Body of pancreas (tissue), 4 donors: ENCODE results near the gene NOP14.
"Not testable (repeated sequence)": the region's sequence is repeated elsewhere in the genome, so short reads cannot be mapped to it uniquely, and the experiment has no call there.

Experiments used
- POLR2A ChIP-seq, 3 donors: fragments of 450-650 bp; IDR thresholded peaks; one replicate each; pipeline ENCODE4 v1.6.1; 2016; ENCODE audit warnings: antibody characterized with exemption in 3 of 3, mild to moderate bottlenecking in 2 of 3
- TF ChIP-seq, protein P1 (sequence below), 7 experiments: fragments of 450-650 bp in 4 of 7; fragments of 200-600 bp in 3 of 7; sonication (generic) in 3 of 7; IDR thresholded peaks; one replicate each; pipeline ENCODE4 v1.5.1; 2016 to 2019; ENCODE audit warnings: antibody characterized with exemption in 7 of 7

DNA sequence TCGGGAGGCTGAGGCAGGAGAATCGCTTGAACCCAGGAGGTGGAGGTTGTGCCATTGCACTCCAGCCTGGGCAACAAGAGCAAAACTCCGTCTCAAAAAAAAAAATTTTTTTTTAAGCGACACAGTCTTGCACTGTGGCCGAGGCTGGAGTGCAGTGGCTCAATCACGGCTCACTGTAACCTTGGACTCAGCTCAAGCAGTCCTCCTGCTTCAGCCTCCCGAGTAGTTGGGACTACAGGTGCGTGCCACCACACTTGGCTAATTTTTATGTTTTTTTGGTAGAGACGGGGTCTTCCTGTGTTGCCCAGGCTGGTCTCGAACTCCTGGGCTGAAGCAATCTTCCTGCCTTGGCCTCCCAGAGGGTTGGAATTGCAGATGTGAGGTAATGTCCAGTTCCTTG lies 24.8 kb downstream of the NOP14 start:
- TF ChIP-seq, protein P1, sequence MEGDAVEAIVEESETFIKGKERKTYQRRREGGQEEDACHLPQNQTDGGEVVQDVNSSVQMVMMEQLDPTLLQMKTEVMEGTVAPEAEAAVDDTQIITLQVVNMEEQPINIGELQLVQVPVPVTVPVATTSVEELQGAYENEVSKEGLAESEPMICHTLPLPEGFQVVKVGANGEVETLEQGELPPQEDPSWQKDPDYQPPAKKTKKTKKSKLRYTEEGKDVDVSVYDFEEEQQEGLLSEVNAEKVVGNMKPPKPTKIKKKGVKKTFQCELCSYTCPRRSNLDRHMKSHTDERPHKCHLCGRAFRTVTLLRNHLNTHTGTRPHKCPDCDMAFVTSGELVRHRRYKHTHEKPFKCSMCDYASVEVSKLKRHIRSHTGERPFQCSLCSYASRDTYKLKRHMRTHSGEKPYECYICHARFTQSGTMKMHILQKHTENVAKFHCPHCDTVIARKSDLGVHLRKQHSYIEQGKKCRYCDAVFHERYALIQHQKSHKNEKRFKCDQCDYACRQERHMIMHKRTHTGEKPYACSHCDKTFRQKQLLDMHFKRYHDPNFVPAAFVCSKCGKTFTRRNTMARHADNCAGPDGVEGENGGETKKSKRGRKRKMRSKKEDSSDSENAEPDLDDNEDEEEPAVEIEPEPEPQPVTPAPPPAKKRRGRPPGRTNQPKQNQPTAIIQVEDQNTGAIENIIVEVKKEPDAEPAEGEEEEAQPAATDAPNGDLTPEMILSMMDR (IDR thresholded peaks at IDR 0.05) = not testable (repeated sequence)
- TF ChIP-seq POLR2A (IDR thresholded peaks at IDR 0.05) = not testable (repeated sequence)
